Measurements from ENCODE around the gene ALG1.

Gene ALG1

GRCh38 chr16:5034167-5034523, 37.5 kb upstream of the ALG1 start:
- CTCF ChIA-PET = interaction anchor here (0.9 to 1.3 kb wide), 3 partner anchors 22 to 58 kb away, joined by 3 to 4 read pairs (median 3); no protein-coding TSS in a partner anchor

GRCh38 chr16:5035909-5036227, 35.8 kb upstream of the ALG1 start:
- POLR2A ChIA-PET = no interaction called here
- CTCF ChIA-PET = interaction anchor here (0.9 kb wide), 1 partner anchor 31 kb away, joined by 3 read pairs; no protein-coding TSS in a partner anchor
- no peak for TF ChIP-seq CTCF (IDR thresholded peaks at IDR 0.05; ENCODE audit: control extremely low read depth, extremely low read depth, low read depth, missing control alignments)
- DNase-seq (ENCODE audit: extremely low spot score) = no peak

More at GRCh38 chr16:5034167-5034523, 37.5 kb upstream of the ALG1 start:
- POLR2A ChIA-PET = interaction anchor here (1.2 kb wide), 1 partner anchor 266 kb away, joined by 5 read pairs; no protein-coding TSS in a partner anchor
- DNase-seq (ENCODE audit: extremely low spot score) = no peak
- no peak for TF ChIP-seq CTCF (IDR thresholded peaks at IDR 0.05; ENCODE audit: control extremely low read depth, extremely low read depth, low read depth, missing control alignments)

- CTCF ChIA-PET = interaction anchor here (0.9 to 1.0 kb wide), 2 partner anchors 20 to 31 kb away, joined by 3 to 4 read pairs; no protein-coding TSS in a partner anchor
- POLR2A ChIA-PET = interaction anchor here (0.5 kb wide), 1 partner anchor 572 kb away, joined by 5 read pairs; no protein-coding TSS in a partner anchor
- TF ChIP-seq CTCF (IDR thresholded peaks at IDR 0.05; ENCODE audit: control extremely low read depth, extremely low read depth, low read depth, missing control alignments) = no peak
- no peak for DNase-seq (ENCODE audit: extremely low spot score)
Observed at GRCh38 chr16:5036228-5037156, 35.2 kb upstream of the ALG1 start.

GRCh38 chr16:5040451-5040850, 31.2 kb upstream of the ALG1 start:
- no peak for TF ChIP-seq CTCF (IDR thresholded peaks at IDR 0.05; ENCODE audit: control extremely low read depth, extremely low read depth, low read depth, missing control alignments)
- ChIA-PET POLR2A (no interaction called here), CTCF (interaction anchor here (3.1 kb wide), 1 partner anchor 14 kb away, joined by 8 read pairs; no protein-coding TSS in a partner anchor)
- no peak for DNase-seq (ENCODE audit: extremely low spot score)

GRCh38 chr16:5041600-5042133, 30.0 kb upstream of the ALG1 start:
- POLR2A ChIA-PET = no interaction called here
- TF ChIP-seq CTCF (IDR thresholded peaks at IDR 0.05; ENCODE audit: control extremely low read depth, extremely low read depth, low read depth, missing control alignments) = no peak
- DNase-seq (ENCODE audit: extremely low spot score) = peak; percentile 69
- CTCF ChIA-PET = interaction anchor here (3.1 kb wide), 1 partner anchor 13 kb away, joined by 8 read pairs; no protein-coding TSS in a partner anchor

GRCh38 chr16:5042574-5043171, 29.0 kb upstream of the ALG1 start:
- ChIA-PET POLR2A (no interaction called here), CTCF (interaction anchor here (1.1 to 3.1 kb wide), 4 partner anchors 9 to 50 kb away, joined by 3 to 8 read pairs (median 4); no protein-coding TSS in a partner anchor)
- TF ChIP-seq CTCF (IDR thresholded peaks at IDR 0.05; ENCODE audit: control extremely low read depth, extremely low read depth, low read depth, missing control alignments) = no peak
- no peak for DNase-seq (ENCODE audit: extremely low spot score)

Data from GM10248 (cell line).